Measurements from ENCODE around the gene PALMD. TPM values are rescaled to one million over a fixed set of nuclear protein-coding genes. Genes with fewer than 3 reads are reported as not detected.

Gene PALMD
- polyA plus RNA-seq, 1 of the 3 experiments (the other 2 are of a cell fraction): 1.8 TPM

DNA sequence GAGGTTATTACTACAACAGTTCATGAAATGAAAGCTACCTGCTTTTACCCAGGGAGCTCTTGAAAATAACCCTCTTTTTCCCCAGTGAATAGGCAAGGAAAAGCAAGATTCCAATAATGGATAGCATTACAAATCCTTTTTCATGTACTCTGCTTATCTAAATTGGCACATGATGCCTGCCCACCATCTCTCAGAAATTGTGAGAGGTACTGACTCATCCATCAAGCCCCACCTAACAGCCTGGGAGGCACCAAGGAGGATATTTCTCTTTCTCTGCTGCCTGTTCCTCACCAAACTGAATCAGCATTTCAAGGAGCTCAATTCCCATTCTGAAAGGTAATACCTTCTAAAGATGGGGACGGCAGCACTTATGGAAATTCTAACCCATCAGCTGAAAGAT is 34.4 kb downstream of the PALMD start:
- WGBS (ENCODE audit: low lambda C conversion rate): 84% methylated on average over 1 of the region's 1 CpG
- no peak for DNase-seq

More for the DNA sequence above, 34.4 kb downstream of the PALMD start:
- H3K4me2 ChIP-seq: peak overlapping the region; percentile 34; the same call in 1 of the 2 replicates
- H3K27me3 ChIP-seq (ENCODE audit: insufficient read depth): no peaks in the 10 kb centered on the region
- H4K20me1 ChIP-seq (ENCODE audit: insufficient read depth): no peaks in the 10 kb centered on the region
- H3K9me3 ChIP-seq: no peaks in the 10 kb centered on the region
- no peaks in the 10 kb centered on the region for H3K79me2 ChIP-seq (ENCODE audit: insufficient read depth)
- no peak overlapping the region for H3K9ac ChIP-seq
- peak in 1 of 2 experiments; percentile 25; a peak in 1 of 4 replicates for TF ChIP-seq EP300 (IDR thresholded peaks at IDR 0.05; ENCODE audit: borderline replicate concordance in 1 of 2, low read depth in 1 of 2, low read length in 1 of 2)
- no peak for TF ChIP-seq YY1 (IDR thresholded peaks at IDR 0.05; ENCODE audit: low read depth)
- no peak for TF ChIP-seq GATA2 (CRISPR knock-in tag; IDR thresholded peaks at IDR 0.05)
- no peak for TF ChIP-seq SIN3A (IDR thresholded peaks at IDR 0.05; ENCODE audit: borderline replicate concordance, low read depth, low read length)
- TF ChIP-seq, protein P1, sequence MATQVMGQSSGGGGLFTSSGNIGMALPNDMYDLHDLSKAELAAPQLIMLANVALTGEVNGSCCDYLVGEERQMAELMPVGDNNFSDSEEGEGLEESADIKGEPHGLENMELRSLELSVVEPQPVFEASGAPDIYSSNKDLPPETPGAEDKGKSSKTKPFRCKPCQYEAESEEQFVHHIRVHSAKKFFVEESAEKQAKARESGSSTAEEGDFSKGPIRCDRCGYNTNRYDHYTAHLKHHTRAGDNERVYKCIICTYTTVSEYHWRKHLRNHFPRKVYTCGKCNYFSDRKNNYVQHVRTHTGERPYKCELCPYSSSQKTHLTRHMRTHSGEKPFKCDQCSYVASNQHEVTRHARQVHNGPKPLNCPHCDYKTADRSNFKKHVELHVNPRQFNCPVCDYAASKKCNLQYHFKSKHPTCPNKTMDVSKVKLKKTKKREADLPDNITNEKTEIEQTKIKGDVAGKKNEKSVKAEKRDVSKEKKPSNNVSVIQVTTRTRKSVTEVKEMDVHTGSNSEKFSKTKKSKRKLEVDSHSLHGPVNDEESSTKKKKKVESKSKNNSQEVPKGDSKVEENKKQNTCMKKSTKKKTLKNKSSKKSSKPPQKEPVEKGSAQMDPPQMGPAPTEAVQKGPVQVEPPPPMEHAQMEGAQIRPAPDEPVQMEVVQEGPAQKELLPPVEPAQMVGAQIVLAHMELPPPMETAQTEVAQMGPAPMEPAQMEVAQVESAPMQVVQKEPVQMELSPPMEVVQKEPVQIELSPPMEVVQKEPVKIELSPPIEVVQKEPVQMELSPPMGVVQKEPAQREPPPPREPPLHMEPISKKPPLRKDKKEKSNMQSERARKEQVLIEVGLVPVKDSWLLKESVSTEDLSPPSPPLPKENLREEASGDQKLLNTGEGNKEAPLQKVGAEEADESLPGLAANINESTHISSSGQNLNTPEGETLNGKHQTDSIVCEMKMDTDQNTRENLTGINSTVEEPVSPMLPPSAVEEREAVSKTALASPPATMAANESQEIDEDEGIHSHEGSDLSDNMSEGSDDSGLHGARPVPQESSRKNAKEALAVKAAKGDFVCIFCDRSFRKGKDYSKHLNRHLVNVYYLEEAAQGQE (IDR thresholded peaks at IDR 0.05; ENCODE audit: low read depth, low read length): no peak
- TF ChIP-seq NFIC (IDR thresholded peaks at IDR 0.05; ENCODE audit: borderline replicate concordance): no peak
- TF ChIP-seq, protein P2, sequence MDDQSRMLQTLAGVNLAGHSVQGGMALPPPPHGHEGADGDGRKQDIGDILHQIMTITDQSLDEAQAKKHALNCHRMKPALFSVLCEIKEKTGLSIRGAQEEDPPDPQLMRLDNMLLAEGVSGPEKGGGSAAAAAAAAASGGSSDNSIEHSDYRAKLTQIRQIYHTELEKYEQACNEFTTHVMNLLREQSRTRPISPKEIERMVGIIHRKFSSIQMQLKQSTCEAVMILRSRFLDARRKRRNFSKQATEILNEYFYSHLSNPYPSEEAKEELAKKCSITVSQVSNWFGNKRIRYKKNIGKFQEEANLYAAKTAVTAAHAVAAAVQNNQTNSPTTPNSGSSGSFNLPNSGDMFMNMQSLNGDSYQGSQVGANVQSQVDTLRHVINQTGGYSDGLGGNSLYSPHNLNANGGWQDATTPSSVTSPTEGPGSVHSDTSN (IDR thresholded peaks at IDR 0.05): peak; percentile 59
- peak; percentile 28; the same call in 1 of the 2 replicates for TF ChIP-seq FOSL2 (IDR thresholded peaks at IDR 0.05; ENCODE audit: borderline replicate concordance, low read depth)
- TF ChIP-seq RAD21 (IDR thresholded peaks at IDR 0.05; ENCODE audit: low read length): no peak
- no peak for TF ChIP-seq TEAD4 (IDR thresholded peaks at IDR 0.05; ENCODE audit: borderline replicate concordance, insufficient read depth)
- TF ChIP-seq ELF1 (IDR thresholded peaks at IDR 0.05): no peak
- TF ChIP-seq, protein P3, sequence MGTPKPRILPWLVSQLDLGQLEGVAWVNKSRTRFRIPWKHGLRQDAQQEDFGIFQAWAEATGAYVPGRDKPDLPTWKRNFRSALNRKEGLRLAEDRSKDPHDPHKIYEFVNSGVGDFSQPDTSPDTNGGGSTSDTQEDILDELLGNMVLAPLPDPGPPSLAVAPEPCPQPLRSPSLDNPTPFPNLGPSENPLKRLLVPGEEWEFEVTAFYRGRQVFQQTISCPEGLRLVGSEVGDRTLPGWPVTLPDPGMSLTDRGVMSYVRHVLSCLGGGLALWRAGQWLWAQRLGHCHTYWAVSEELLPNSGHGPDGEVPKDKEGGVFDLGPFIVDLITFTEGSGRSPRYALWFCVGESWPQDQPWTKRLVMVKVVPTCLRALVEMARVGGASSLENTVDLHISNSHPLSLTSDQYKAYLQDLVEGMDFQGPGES (IDR thresholded peaks at IDR 0.05; ENCODE audit: low read depth, low read length): no peak
- TF ChIP-seq JUND (IDR thresholded peaks at IDR 0.05): peak; percentile 32; the same call in 1 of the 2 replicates
- ChIA-PET POLR2A (no interaction called here), CTCF (interaction anchor here (0.6 kb wide), 1 partner anchor 397 kb away, joined by 3 read pairs; no protein-coding TSS in a partner anchor)
- peaks cover 0 to 16% of the 10 kb centered on the region in 2 experiments for H3K36me3 ChIP-seq (replicated peaks in 1 of 2; ENCODE audit: control insufficient read depth in 1 of 2, insufficient read depth in 2 of 2, low read length in 1 of 2)
- H3F3A ChIP-seq (replicated peaks; ENCODE audit: insufficient read depth): peaks cover 14% of the 10 kb centered on the region
- no peak overlapping the region for H2AFZ ChIP-seq (ENCODE audit: low read depth)
- no peaks in the 10 kb centered on the region for H3K9me2 ChIP-seq
- peaks cover under 1 to 10% of the 10 kb centered on the region in 2 experiments; a peak in 3 of 4 replicates for H3K4me1 ChIP-seq (ENCODE audit: control insufficient read depth in 1 of 2, insufficient read depth in 2 of 2, low read depth in 1 of 2, low read length in 1 of 2)
- H3K27ac ChIP-seq (ENCODE audit: low read depth in 2 of 2, low read length in 1 of 2): peak overlapping the region in 1 of 2 experiments; percentile 56; a peak in 2 of 4 replicates
- no peak overlapping the region for H3K4me3 ChIP-seq (ENCODE audit: low read depth in 2 of 2, low read length in 1 of 2)
